Naive B cell (primary cell): ENCODE measurements around the gene UBE2S. TPM values are rescaled to one million over a fixed set of nuclear protein-coding genes. Genes with fewer than 3 reads are reported as not detected.
A peak's percentile ranks its signal among the peaks of the same experiment; 100 is the strongest.

Source experiments
- ATAC-seq, 2 donors: fragments of 150-1000 bp; cut with Tn5 transposase; 2 replicates each; pipeline ENCODE4 v1.10.0; 2021; ENCODE audit warnings: low read depth in 2 of 2, mild to moderate bottlenecking in 2 of 2, moderate library complexity in 2 of 2
- DNase-seq: peaks from one replicate; pipeline ENCODE4 v3.0.0; 2022
- H3K27ac Mint-ChIP-seq, 6 donors: one replicate each; pipeline ENCODE4 v1.8.0; 2020 to 2022; ENCODE audit warnings: mild to moderate bottlenecking in 6 of 6, mixed read lengths in 6 of 6, moderate library complexity in 5 of 6, inconsistent platforms in 2 of 6
- H3K27me3 Mint-ChIP-seq, 3 donors: one replicate each; pipeline ENCODE4 v1.8.0; 2021 to 2022; ENCODE audit warnings: mixed read lengths in 3 of 3, mild to moderate bottlenecking in 1 of 3
- H3K36me3 Mint-ChIP-seq, 2 donors: one replicate each; pipeline ENCODE4 v1.8.0; 2020 to 2022; ENCODE audit warnings: mixed read lengths in 2 of 2, inconsistent platforms in 1 of 2, mild to moderate bottlenecking in 1 of 2
- H3K4me1 Mint-ChIP-seq, 3 donors: one replicate each; pipeline ENCODE4 v1.8.0; 2020 to 2022; ENCODE audit warnings: mixed read lengths in 3 of 3, inconsistent platforms in 1 of 3, mild to moderate bottlenecking in 1 of 3, moderate library complexity in 1 of 3
- H3K4me3 Mint-ChIP-seq, 8 donors: one replicate each; pipeline ENCODE4 v1.8.0; 2020 to 2022; ENCODE audit warnings: mild to moderate bottlenecking in 8 of 8, mixed read lengths in 8 of 8, moderate library complexity in 8 of 8, inconsistent platforms in 2 of 8
- H3K9me3 Mint-ChIP-seq, 7 donors: one replicate each; pipeline ENCODE4 v1.8.0; 2020 to 2022; ENCODE audit warnings: mixed read lengths in 7 of 7, mild to moderate bottlenecking in 5 of 7, inconsistent platforms in 2 of 7, moderate library complexity in 1 of 7
- polyA plus RNA-seq, 6 donors: library from polyadenylated mRNA; unstranded; fragments of 300-500 nt; fragmentation: Illumina TruSeq; gene quantifications; one replicate each; pipeline ENCODE4 v1.2.3, GENCODE V29; 2021; ENCODE audit warnings: low read depth in 6 of 6

The UBE2S gene
- polyA plus RNA-seq, 6 donors from 2014 or later = 18.8 to 41.3 (median 30.6) TPM

GRCh38 chr19:55383279-55384130 is 24.1 kb downstream of the UBE2S start:
- Mint-ChIP-seq H3K4me3 (peak overlapping the region; percentile 85 to 100 (median 88)), H3K9me3 (peaks cover 0 to 5% (median 0%) of the 10 kb centered on the region in 7 donors), H3K27ac (peak overlapping the region in 4 of 6 donors; percentile 60 to 93 (median 74)), H3K4me1 (peaks cover 32 to 58% (median 52%) of the 10 kb centered on the region in 3 donors), H3K36me3 (peaks cover 0 to 4% of the 10 kb centered on the region in 2 donors), H3K27me3 (no peaks in the 10 kb centered on the region)
- ATAC-seq (peak; percentile 5 to 7), DNase-seq (peak; percentile 31)

- Mint-ChIP-seq H3K36me3 (peaks cover 0 to 4% of the 10 kb centered on the region in 2 donors), H3K27me3 (no peaks in the 10 kb centered on the region), H3K4me3 (peak overlapping the region; percentile 85 to 100 (median 88)), H3K4me1 (peaks cover 28 to 48% (median 46%) of the 10 kb centered on the region in 3 donors), H3K27ac (peak overlapping the region in 1 of 6 donors; percentile 87), H3K9me3 (peaks cover 0 to 5% (median 0%) of the 10 kb centered on the region in 7 donors)
- DNase-seq (no peak), ATAC-seq (no peak)
These were observed 25.0 kb downstream of the UBE2S start for GRCh38 chr19:55382522-55383054.

- Mint-ChIP-seq H3K4me1 (peaks cover 28 to 43% (median 42%) of the 10 kb centered on the region in 3 donors), H3K4me3 (peak overlapping the region in 6 of 8 donors; percentile 48 to 100 (median 76)), H3K9me3 (peaks cover 0 to 5% (median 0%) of the 10 kb centered on the region in 7 donors), H3K36me3 (peaks cover 0 to 4% of the 10 kb centered on the region in 2 donors), H3K27me3 (no peaks in the 10 kb centered on the region), H3K27ac (no peak overlapping the region)
- ATAC-seq (no peak), DNase-seq (no peak)
These were observed 25.6 kb downstream of the UBE2S start for GRCh38 chr19:55382013-55382412.

- no peaks in the 10 kb centered on the region for H3K36me3 Mint-ChIP-seq
- H3K4me1 Mint-ChIP-seq = peaks cover 12 to 20% (median 19%) of the 10 kb centered on the region in 3 donors
- H3K4me3 Mint-ChIP-seq = no peak overlapping the region
- no peak overlapping the region for H3K27ac Mint-ChIP-seq
- no peak for DNase-seq
- ATAC-seq = no peak
- H3K27me3 Mint-ChIP-seq = peaks cover 0 to 19% (median 10%) of the 10 kb centered on the region in 3 donors
- H3K9me3 Mint-ChIP-seq = peaks cover 0 to 4% (median 0%) of the 10 kb centered on the region in 7 donors
These were observed 28.4 kb downstream of the UBE2S start for GRCh38 chr19:55379174-55379573.

GRCh38 chr19:55377356-55378131 is 30.0 kb downstream of the UBE2S start:
- Mint-ChIP-seq H3K36me3 (peaks cover 0 to 7% of the 10 kb centered on the region in 2 donors), H3K9me3 (peaks cover 0 to 4% (median 0%) of the 10 kb centered on the region in 7 donors), H3K4me3 (no peak overlapping the region), H3K27me3 (peaks cover 6 to 33% (median 21%) of the 10 kb centered on the region in 3 donors), H3K4me1 (peaks cover 10 to 24% (median 17%) of the 10 kb centered on the region in 3 donors), H3K27ac (no peak overlapping the region)
- ATAC-seq (no peak), DNase-seq (no peak)

- H3K9me3 Mint-ChIP-seq = no peaks in the 10 kb centered on the region
- H3K36me3 Mint-ChIP-seq = peaks cover 0 to 7% of the 10 kb centered on the region in 2 donors
- ATAC-seq = no peak
- peaks cover 3 to 18% (median 13%) of the 10 kb centered on the region in 3 donors for H3K4me1 Mint-ChIP-seq
- peaks cover 11 to 44% (median 32%) of the 10 kb centered on the region in 3 donors for H3K27me3 Mint-ChIP-seq
- no peak for DNase-seq
- no peak within 1 kb of the TSS for H3K27ac Mint-ChIP-seq
- H3K4me3 Mint-ChIP-seq = no peak within 1 kb of the TSS
These were observed 31.2 kb downstream of the UBE2S start, which contains the start of gene TMEM190 for GRCh38 chr19:55376241-55376933. TSS of gene TMEM190 (plus strand) at chr19:55376826. CDS start at chr19:55376854, 28 bp downstream.

- H3K9me3 Mint-ChIP-seq = peaks cover 0 to 6% (median 0%) of the 10 kb centered on the region in 7 donors
- peaks cover 0 to 25% of the 10 kb centered on the region in 2 donors for H3K36me3 Mint-ChIP-seq
- H3K27ac Mint-ChIP-seq = no peak overlapping the region
- no peak for ATAC-seq
- DNase-seq = no peak
- H3K4me1 Mint-ChIP-seq = peaks cover 9 to 24% (median 23%) of the 10 kb centered on the region in 3 donors
- H3K27me3 Mint-ChIP-seq = peaks cover 19 to 62% (median 51%) of the 10 kb centered on the region in 3 donors
- H3K4me3 Mint-ChIP-seq = peak overlapping the region in 1 of 8 donors; percentile 42
These were observed 33.4 kb downstream of the UBE2S start for GRCh38 chr19:55373993-55374757.

GRCh38 chr19:55373306-55373992 is 34.1 kb downstream of the UBE2S start:
- Mint-ChIP-seq H3K36me3 (peaks cover 0 to 25% of the 10 kb centered on the region in 2 donors), H3K9me3 (peaks cover 0 to 6% (median 0%) of the 10 kb centered on the region in 7 donors), H3K27ac (no peak overlapping the region), H3K4me3 (peak overlapping the region in 2 of 8 donors; percentile 22 to 42), H3K27me3 (peaks cover 19 to 67% (median 51%) of the 10 kb centered on the region in 3 donors), H3K4me1 (peaks cover 9 to 24% (median 23%) of the 10 kb centered on the region in 3 donors)
- ATAC-seq (no peak), DNase-seq (no peak)

- peaks cover 0 to 6% (median 0%) of the 10 kb centered on the region in 7 donors for H3K9me3 Mint-ChIP-seq
- H3K27ac Mint-ChIP-seq = no peak overlapping the region
- peak overlapping the region in 1 of 8 donors; percentile 44 for H3K4me3 Mint-ChIP-seq
- DNase-seq (no peak), ATAC-seq (no peak)
- peaks cover 9 to 24% (median 23%) of the 10 kb centered on the region in 3 donors for H3K4me1 Mint-ChIP-seq
- H3K27me3 Mint-ChIP-seq = peaks cover 19 to 77% (median 51%) of the 10 kb centered on the region in 3 donors
- H3K36me3 Mint-ChIP-seq = peaks cover 0 to 25% of the 10 kb centered on the region in 2 donors
These were observed 35.1 kb downstream of the UBE2S start for GRCh38 chr19:55372316-55373081.

GRCh38 chr19:55370305-55370988 is 37.1 kb downstream of the UBE2S start, which contains the start of gene IL11:
TSS of gene IL11 (minus strand) at chr19:55370463. CDS start at chr19:55370310, 153 bp downstream.
- H3K27ac Mint-ChIP-seq = peak within 1 kb of the TSS in 2 of 6 donors; percentile 47 to 88
- H3K4me3 Mint-ChIP-seq = peak within 1 kb of the TSS; percentile 33 to 88 (median 80)
- peaks cover 23 to 80% (median 52%) of the 10 kb centered on the region in 3 donors for H3K27me3 Mint-ChIP-seq
- peaks cover 0 to 6% (median 0%) of the 10 kb centered on the region in 7 donors for H3K9me3 Mint-ChIP-seq
- ATAC-seq (no peak), DNase-seq (no peak)
- H3K4me1 Mint-ChIP-seq = peaks cover 9 to 20% (median 17%) of the 10 kb centered on the region in 3 donors
- peaks cover 0 to 25% of the 10 kb centered on the region in 2 donors for H3K36me3 Mint-ChIP-seq
